PFSK-1 (cell line): Measurements from ENCODE around the gene ELK3.

Experiments
- POLR2AphosphoS5 ChIP-seq: IDR thresholded peaks from 2 replicates; pipeline ENCODE4 v1.6.1; 2012; ENCODE audit warnings: low read depth, mild to moderate bottlenecking, control low read depth, low read length, moderate library complexity
- TAF1 ChIP-seq: IDR thresholded peaks from 2 replicates; pipeline ENCODE4 v1.6.1; 2012; ENCODE audit warnings: low read length, control low read depth, borderline replicate concordance; ENCODE audit not compliant: insufficient read depth

DNA sequence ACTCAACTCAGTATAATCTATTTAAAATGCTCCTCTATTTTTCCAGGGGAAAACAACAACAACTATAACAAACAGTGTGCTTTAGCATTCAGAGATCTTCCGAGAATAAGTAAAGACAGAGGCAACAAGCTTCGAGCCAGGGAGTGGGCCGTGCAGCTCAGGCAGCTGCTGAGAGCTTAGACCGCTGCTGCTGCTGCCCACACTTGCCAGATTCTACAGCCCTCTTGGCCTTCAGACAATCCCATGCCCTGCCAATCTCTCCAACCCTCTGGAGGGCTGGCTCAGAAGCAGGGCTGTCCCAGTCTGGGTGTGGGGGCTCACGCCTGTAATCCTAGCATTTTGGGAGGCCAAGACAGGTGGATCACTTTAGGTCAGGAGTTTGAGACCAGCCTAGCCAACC is 23.4 kb upstream of the ELK3 start:
- TF ChIP-seq TAF1, result no peak
- TF ChIP-seq POLR2AphosphoS5, result no peak
